ENCODE data around the gene GALNT9. TPM values are rescaled to one million over a fixed set of nuclear protein-coding genes. Genes with fewer than 3 reads are reported as not detected.

The GALNT9 gene
- polyA plus RNA-seq, 2 of the 4 experiments (the other 2 are of a cell fraction): 0.66 to 2.8 TPM

- no peak for TF ChIP-seq NFE2L2 (conservative IDR thresholded peaks at IDR 0.05; ENCODE audit: low read length)
- no peak for TF ChIP-seq CEBPB (IDR thresholded peaks at IDR 0.05)
- TF ChIP-seq RAD21 (conservative IDR thresholded peaks at IDR 0.05 in 1 of 2, IDR thresholded peaks at IDR 0.05 in 1 of 2): no peak
- TF ChIP-seq TFCP2L1 (CRISPR knock-in tag; IDR thresholded peaks at IDR 0.05): no peak
- no peak for TF ChIP-seq HDAC2 (IDR thresholded peaks at IDR 0.05)
- TF ChIP-seq SMC3 (IDR thresholded peaks at IDR 0.05): no peak
- TF ChIP-seq POLR2AphosphoS2 (conservative IDR thresholded peaks at IDR 0.05; ENCODE audit: low read length): no peak
- no peak for TF ChIP-seq EHMT2 (IDR thresholded peaks at IDR 0.05; ENCODE audit: low read depth)
- POLR2A ChIA-PET: no interaction called here
- H3K27ac ChIP-seq: no peak overlapping the region
Observed at GRCh38 chr12:132164426-132164825, 165.0 kb downstream of the GALNT9 start.

GRCh38 chr12:132163911-132164288, 165.5 kb downstream of the GALNT9 start:
- WGBS (ENCODE audit: missing lambda C conversion rate): 52% methylated on average over 11 of the region's 11 CpGs
- ChIA-PET CTCF (interaction anchor here (3.5 kb wide), 1 partner anchor 10 kb away, joined by 18 read pairs; no protein-coding TSS in a partner anchor), POLR2A (no interaction called here)
- TF ChIP-seq KDM5A (IDR thresholded peaks at IDR 0.05): no peak
- no peak overlapping the region for H3K4me2 ChIP-seq
- H3K4me1 ChIP-seq: peaks cover 11% of the 10 kb centered on the region
- H3K27ac ChIP-seq: no peak overlapping the region
- no peaks in the 10 kb centered on the region for H3K9me3 ChIP-seq
- no peak overlapping the region for H3K4me3 ChIP-seq
- no peak for FAIRE-seq
- DNase-seq (ENCODE audit: low read depth in 1 of 2, low spot score in 1 of 2): peak in 1 of 2 experiments; percentile 53
- peak; percentile 33 to 67; a peak in 4 of 6 replicates for ATAC-seq

More at GRCh38 chr12:132164426-132164825, 165.0 kb downstream of the GALNT9 start:
- H3K4me1 ChIP-seq: peaks cover 11% of the 10 kb centered on the region
- CTCF ChIA-PET: interaction anchor here (3.5 kb wide), 1 partner anchor 11 kb away, joined by 18 read pairs; no protein-coding TSS in a partner anchor
- DNase-seq (ENCODE audit: low read depth in 1 of 2, low spot score in 1 of 2): no peak
- 73% methylated on average over 7 of the region's 7 CpGs for WGBS (ENCODE audit: missing lambda C conversion rate)
- H3K4me2 ChIP-seq: no peak overlapping the region
- no peaks in the 10 kb centered on the region for H3K9me3 ChIP-seq
- FAIRE-seq: no peak
- no peak for ATAC-seq
- H3K4me3 ChIP-seq: no peak overlapping the region

GRCh38 chr12:132163041-132163910, 166.1 kb downstream of the GALNT9 start:
- peak; percentile 31 to 56 for ATAC-seq
- DNase-seq (ENCODE audit: low read depth in 1 of 2, low spot score in 1 of 2): no peak
- FAIRE-seq: no peak
- peaks cover 11% of the 10 kb centered on the region for H3K4me1 ChIP-seq
- no peak overlapping the region for H3K27ac ChIP-seq
- TF ChIP-seq KDM5A (IDR thresholded peaks at IDR 0.05) (no peak), BHLHE40 (IDR thresholded peaks at IDR 0.05; ENCODE audit: low read depth, low read length) (no peak), POLR2A (IDR thresholded peaks at IDR 0.05; ENCODE audit: low read length) (0 out of 2 replicates have a peak, but pooled peaks have one; percentile 20)
- no peak overlapping the region for H3K4me3 ChIP-seq
- H3K4me2 ChIP-seq: peak overlapping the region; percentile 65
- POLR2A ChIA-PET: no interaction called here
- WGBS (ENCODE audit: missing lambda C conversion rate): 50% methylated on average over 26 of the region's 26 CpGs
- no peaks in the 10 kb centered on the region for H3K9me3 ChIP-seq
- CTCF ChIA-PET: interaction anchor here (0.8 to 3.5 kb wide), 6 partner anchors 10 to 251 kb away, joined by 3 to 18 read pairs (median 5); no protein-coding TSS in a partner anchor

GRCh38 chr12:132162508-132163031, 166.8 kb downstream of the GALNT9 start:
- ATAC-seq (peak; percentile 31 to 67), FAIRE-seq (no peak), DNase-seq (ENCODE audit: low read depth in 1 of 2, low spot score in 1 of 2) (no peak)
- no peaks in the 10 kb centered on the region for H3K9me3 ChIP-seq
- ChIA-PET CTCF (interaction anchor here (0.8 to 3.5 kb wide), 6 partner anchors 9 to 252 kb away, joined by 3 to 18 read pairs (median 5); no protein-coding TSS in a partner anchor), POLR2A (no interaction called here)
- H3K4me3 ChIP-seq: no peak overlapping the region
- 0 out of 6 replicates have a peak overlapping the region, but pooled peaks of 1 of the 2 experiments have one; percentile 3 for H3K27ac ChIP-seq
- TF ChIP-seq POLR2A (IDR thresholded peaks at IDR 0.05; ENCODE audit: low read length) (no peak), HEYL (CRISPR knock-in tag; IDR thresholded peaks at IDR 0.05) (no peak), RNF2 (IDR thresholded peaks at IDR 0.05; ENCODE audit: borderline replicate concordance, low read depth) (no peak)
- TF ChIP-seq, protein P1, sequence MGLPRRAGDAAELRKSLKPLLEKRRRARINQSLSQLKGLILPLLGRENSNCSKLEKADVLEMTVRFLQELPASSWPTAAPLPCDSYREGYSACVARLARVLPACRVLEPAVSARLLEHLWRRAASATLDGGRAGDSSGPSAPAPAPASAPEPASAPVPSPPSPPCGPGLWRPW (IDR thresholded peaks at IDR 0.05): no peak
- WGBS (ENCODE audit: missing lambda C conversion rate): 26% methylated on average over 10 of the region's 17 CpGs
- H3K4me1 ChIP-seq: peaks cover 11% of the 10 kb centered on the region
- H3K4me2 ChIP-seq: peak overlapping the region; percentile 65

Data from A549 (cell line).